ENCODE data around the gene STAG1. TPM values are rescaled to one million over a fixed set of nuclear protein-coding genes. Genes with fewer than 3 reads are reported as not detected.
"Not testable (repeated sequence)": the region's sequence is repeated elsewhere in the genome, so short reads cannot be mapped to it uniquely, and the experiment has no call there.

The STAG1 gene
- total RNA-seq, 2 donors from 2014 or later = 26.8 to 56.4 TPM

- H3K4me1 ChIP-seq (ENCODE audit: control insufficient read depth in 1 of 2, low read depth in 2 of 2) = peaks cover 32 to 58% of the 10 kb centered on the region in 2 donors
- H3K27ac ChIP-seq = no peak overlapping the region
- peak overlapping the region; percentile 55 for H3K4me3 ChIP-seq
- TF ChIP-seq CTCF (IDR thresholded peaks at IDR 0.05) = no peak
- H3K9me3 ChIP-seq = no peaks in the 10 kb centered on the region
- H3K27me3 ChIP-seq (replicated peaks; ENCODE audit: insufficient read depth) = no peaks in the 10 kb centered on the region
- H3K36me3 ChIP-seq = no peaks in the 10 kb centered on the region
- DNase-seq (ENCODE audit: low spot score) = no peak
- ATAC-seq (ENCODE audit: insufficient number of reproducible peaks, low FRiP score, low read depth) = no peak
These were observed 23.7 kb downstream of the STAG1 start for GRCh38 chr3:136728473-136728872.

- H3K9me3 ChIP-seq = no peaks in the 10 kb centered on the region
- no peak for TF ChIP-seq CTCF (IDR thresholded peaks at IDR 0.05)
- H3K27me3 ChIP-seq (replicated peaks; ENCODE audit: insufficient read depth) = no peaks in the 10 kb centered on the region
- H3K36me3 ChIP-seq = no peaks in the 10 kb centered on the region
- DNase-seq (ENCODE audit: low spot score) = no peak
- H3K4me1 ChIP-seq (ENCODE audit: control insufficient read depth in 1 of 2, low read depth in 2 of 2) = peaks cover 22 to 41% of the 10 kb centered on the region in 2 donors
- no peak overlapping the region for H3K27ac ChIP-seq
- no peak overlapping the region for H3K4me3 ChIP-seq
- no peak for ATAC-seq (ENCODE audit: insufficient number of reproducible peaks, low FRiP score, low read depth)
These were observed 26.7 kb downstream of the STAG1 start for GRCh38 chr3:136725468-136725867.

GRCh38 chr3:136722916-136723315, 29.3 kb downstream of the STAG1 start:
- not testable (repeated sequence) for H3K4me3 ChIP-seq; ATAC-seq (ENCODE audit: insufficient number of reproducible peaks, low FRiP score, low read depth); H3K36me3 ChIP-seq; DNase-seq (ENCODE audit: low spot score); H3K27ac ChIP-seq; H3K9me3 ChIP-seq; H3K27me3 ChIP-seq (replicated peaks; ENCODE audit: insufficient read depth)
- peaks cover 13 to 33% of the 10 kb centered on the region in 2 donors for H3K4me1 ChIP-seq (ENCODE audit: control insufficient read depth in 1 of 2, low read depth in 2 of 2)

- H3K27me3 ChIP-seq (replicated peaks; ENCODE audit: insufficient read depth); H3K9me3 ChIP-seq; H3K36me3 ChIP-seq; DNase-seq (ENCODE audit: low spot score); ATAC-seq (ENCODE audit: insufficient number of reproducible peaks, low FRiP score, low read depth); H3K4me3 ChIP-seq; H3K27ac ChIP-seq: not testable (repeated sequence)
- H3K4me1 ChIP-seq (ENCODE audit: control insufficient read depth in 1 of 2, low read depth in 2 of 2) = peaks cover 13 to 32% of the 10 kb centered on the region in 2 donors
These were observed 29.8 kb downstream of the STAG1 start for GRCh38 chr3:136722399-136722798.

GRCh38 chr3:136720091-136720490, 32.1 kb downstream of the STAG1 start:
- no peak for ATAC-seq (ENCODE audit: insufficient number of reproducible peaks, low FRiP score, low read depth)
- H3K4me3 ChIP-seq = no peak overlapping the region
- DNase-seq (ENCODE audit: low spot score) = no peak
- H3K9me3 ChIP-seq = no peaks in the 10 kb centered on the region
- no peaks in the 10 kb centered on the region for H3K36me3 ChIP-seq
- no peaks in the 10 kb centered on the region for H3K27me3 ChIP-seq (replicated peaks; ENCODE audit: insufficient read depth)
- H3K27ac ChIP-seq = no peak overlapping the region
- TF ChIP-seq CTCF (IDR thresholded peaks at IDR 0.05) = no peak
- peaks cover 0 to 9% of the 10 kb centered on the region in 2 donors for H3K4me1 ChIP-seq (ENCODE audit: control insufficient read depth in 1 of 2, low read depth in 2 of 2)

- Histone ChIP-seq H3K9me3 (no peaks in the 10 kb centered on the region), H3K27me3 (replicated peaks; ENCODE audit: insufficient read depth) (no peaks in the 10 kb centered on the region), H3K36me3 (peaks cover 4% of the 10 kb centered on the region), H3K4me3 (no peak overlapping the region), H3K4me1 (ENCODE audit: control insufficient read depth in 1 of 2, low read depth in 2 of 2) (peaks cover 0 to 9% of the 10 kb centered on the region in 2 donors), H3K27ac (no peak overlapping the region)
- DNase-seq (ENCODE audit: low spot score) (no peak), ATAC-seq (ENCODE audit: insufficient number of reproducible peaks, low FRiP score, low read depth) (no peak)
- TF ChIP-seq CTCF (IDR thresholded peaks at IDR 0.05) = no peak
These were observed 35.5 kb downstream of the STAG1 start for GRCh38 chr3:136716629-136717028.
